Inflammatory macrophage treated with lipopolysaccharide for 4 hours (primary cell): ENCODE results near the gene EME2.

ENCODE experiments used
- DNase-seq: peaks from one replicate; pipeline ENCODE4 v3.0.0-alpha.2; 2020

The EME2 gene

GRCh38 chr16:1745900-1746692 lies 26.5 kb upstream of the EME2 start:
- DNase-seq: no peak

GRCh38 chr16:1746693-1747195 lies 25.9 kb upstream of the EME2 start:
- DNase-seq: no peak

DNA sequence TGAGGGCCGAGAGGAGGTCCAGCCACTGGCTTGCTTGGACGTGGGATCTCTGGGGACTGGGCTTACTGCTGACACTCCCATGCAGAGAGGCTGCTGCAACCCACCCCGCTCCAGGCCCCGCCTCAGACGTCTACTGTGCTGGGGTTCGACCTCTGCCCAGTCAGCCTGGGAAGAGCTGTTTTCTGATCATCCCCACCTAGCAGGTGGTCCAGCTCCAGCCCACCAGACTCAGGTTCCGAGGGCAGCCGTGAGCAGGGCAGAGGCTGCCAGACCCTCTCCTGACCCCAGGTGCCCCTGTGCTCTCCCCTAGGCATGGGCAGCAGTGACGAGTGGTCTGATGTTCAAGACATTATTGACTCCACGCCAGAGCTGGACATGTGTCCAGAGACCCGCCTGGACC lies 24.7 kb upstream of the EME2 start:
- DNase-seq: no peak

- DNase-seq: no peak
These were observed 23.2 kb upstream of the EME2 start for GRCh38 chr16:1749152-1750117.

DNA sequence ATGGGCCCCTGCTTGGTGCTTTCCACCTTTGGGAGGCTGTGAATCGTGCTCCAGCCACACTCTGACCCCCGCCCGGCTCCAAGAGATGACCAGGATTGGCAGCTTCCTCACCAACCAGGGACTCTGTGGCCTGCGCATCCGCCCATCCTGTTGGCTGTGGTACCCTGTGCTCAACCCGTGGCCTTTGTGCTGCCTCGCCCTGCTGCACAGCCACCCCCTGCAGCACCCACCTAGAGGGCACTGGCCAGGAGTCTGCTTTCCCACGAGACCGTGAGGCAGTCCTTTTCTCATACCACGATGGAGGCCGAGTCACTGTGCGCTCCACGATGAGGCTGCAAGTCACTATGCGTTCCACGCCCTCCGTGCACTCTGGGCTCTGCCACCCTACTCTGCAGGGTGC lies 20.7 kb upstream of the EME2 start:
- DNase-seq: no peak

DNA sequence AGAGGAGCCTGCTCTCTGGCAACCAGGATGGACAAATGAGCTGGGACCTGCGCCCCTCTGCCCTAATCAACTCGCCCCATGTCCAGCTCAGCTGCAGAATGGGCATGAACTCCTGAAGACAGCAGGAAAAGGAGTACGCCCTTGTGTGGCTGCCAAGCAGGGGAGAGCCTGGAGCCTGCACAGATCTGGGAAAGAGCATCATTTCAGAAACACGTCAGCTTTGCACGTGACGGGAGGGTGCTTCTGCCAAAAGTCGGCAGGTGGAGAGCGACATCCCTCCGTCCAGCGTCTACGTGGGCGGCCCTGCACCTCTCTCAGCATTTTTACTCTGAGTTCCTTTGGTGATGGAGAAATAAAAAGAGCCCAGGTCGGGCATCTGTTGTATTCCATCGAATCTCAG lies 19.8 kb upstream of the EME2 start:
- no peak for DNase-seq

- no peak for DNase-seq
These were observed 18.4 kb upstream of the EME2 start for GRCh38 chr16:1754204-1754603.

DNA sequence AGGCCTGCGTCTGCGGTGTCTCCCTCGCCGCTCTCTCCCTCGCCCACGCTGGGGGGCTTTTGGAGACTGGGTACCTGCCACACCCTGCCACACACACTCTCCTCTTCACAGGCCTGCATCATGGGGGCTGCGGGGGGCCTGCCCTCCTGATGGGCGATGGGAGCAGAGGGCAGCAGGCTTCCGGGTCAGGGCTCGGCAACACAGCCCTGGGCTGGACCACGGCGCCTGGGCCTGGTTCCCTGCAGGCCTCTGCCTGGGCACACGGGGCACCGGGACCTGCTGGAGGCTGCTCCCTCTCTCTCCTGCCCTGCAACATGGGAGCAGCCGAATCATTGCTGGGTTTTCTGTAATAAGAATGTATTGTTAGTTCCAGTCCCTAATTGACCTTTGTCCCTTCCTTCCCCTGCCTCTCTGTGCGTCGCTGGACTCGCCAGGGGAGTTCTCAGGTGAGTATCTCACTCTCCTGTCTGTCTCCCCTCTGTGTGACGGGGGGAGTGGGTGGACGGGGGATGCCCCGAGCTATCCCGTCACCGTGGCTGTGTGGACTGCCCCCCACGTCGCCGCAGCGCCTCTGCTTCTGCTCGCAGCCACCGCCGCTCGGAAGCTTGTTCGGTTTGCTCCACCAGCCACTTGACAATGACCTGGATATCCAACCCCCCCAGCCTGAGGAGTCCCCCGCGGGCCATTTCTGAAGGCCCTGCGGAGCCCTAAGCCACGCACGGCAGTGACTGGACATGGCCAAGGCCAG lies 14.7 kb upstream of the EME2 start:
- no peak for DNase-seq

GRCh38 chr16:1758923-1759322 lies 13.7 kb upstream of the EME2 start:
- no peak for DNase-seq

DNA sequence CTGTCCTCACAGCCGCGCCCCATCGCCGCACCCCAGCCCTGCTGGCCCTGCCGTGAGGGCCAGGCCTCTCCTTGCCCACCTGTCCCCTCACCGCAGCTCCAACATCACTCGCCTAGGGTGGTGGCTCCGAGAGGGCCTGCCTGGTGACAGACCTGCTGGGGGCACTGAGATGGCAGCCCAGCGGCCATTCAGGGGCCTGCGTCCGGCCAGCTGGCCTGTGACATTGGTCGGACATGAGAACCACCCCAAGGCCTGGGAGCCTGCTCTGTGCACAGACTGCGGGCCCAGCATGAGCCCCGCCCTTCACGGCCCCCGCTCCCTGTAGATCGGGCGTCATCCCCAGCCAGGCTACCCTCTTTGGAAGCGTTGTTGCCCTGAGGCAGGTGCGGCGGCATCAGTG lies 13.1 kb upstream of the EME2 start:
- no peak for DNase-seq

DNA sequence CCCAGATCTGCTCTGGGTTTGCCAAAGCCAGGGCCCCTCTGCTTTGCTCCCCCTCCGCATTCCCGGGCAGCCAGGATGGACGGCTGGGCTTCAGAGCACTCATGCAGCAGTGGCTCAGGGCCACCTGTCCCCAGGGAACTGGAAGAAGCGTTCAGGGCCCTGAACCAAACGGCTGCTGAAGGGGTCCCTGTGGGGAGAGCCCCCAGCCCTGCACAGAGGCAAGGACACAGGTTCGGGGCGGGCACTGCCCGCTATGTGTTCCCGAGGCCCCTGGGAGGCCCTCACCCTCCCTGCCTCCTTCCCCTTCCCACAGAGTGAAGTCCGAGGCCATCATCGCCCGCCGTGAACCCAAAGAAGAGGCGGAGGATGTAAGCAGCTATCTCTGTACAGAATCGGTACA lies 11.7 kb upstream of the EME2 start:
- no peak for DNase-seq

GRCh38 chr16:1761751-1762150 lies 10.9 kb upstream of the EME2 start:
- no peak for DNase-seq

DNA sequence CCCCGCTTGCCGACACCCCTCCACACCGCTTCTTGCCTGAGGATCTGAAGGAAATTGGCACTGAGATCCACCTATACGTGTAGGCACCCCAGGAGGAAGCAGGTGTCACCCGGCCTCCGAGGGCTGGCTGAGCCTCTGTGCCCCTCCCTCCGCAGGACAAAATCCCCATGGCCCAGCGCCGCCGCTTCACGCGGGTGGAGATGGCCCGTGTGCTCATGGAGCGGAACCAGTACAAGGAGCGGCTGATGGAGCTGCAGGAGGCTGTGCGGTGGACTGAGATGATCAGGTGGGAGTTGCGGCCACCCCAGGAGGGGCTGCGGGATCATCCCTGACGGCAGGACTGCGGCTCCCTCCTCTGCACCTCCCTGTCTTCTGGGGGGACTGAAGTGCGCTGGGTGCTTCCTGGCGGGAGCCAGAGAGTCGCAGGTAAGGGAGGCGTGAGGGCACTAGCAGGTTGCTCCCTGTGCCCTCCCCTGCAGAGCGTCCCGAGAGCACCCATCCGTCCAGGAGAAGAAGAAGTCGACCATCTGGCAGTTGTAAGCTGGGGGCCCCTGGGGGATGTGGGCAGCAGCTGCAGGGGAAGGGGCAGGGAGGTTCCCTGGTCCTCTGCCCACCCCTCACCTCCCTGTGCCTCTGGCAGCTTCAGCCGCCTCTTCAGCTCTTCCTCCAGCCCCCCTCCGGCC lies 10.3 kb upstream of the EME2 start:
- DNase-seq: no peak

DNA sequence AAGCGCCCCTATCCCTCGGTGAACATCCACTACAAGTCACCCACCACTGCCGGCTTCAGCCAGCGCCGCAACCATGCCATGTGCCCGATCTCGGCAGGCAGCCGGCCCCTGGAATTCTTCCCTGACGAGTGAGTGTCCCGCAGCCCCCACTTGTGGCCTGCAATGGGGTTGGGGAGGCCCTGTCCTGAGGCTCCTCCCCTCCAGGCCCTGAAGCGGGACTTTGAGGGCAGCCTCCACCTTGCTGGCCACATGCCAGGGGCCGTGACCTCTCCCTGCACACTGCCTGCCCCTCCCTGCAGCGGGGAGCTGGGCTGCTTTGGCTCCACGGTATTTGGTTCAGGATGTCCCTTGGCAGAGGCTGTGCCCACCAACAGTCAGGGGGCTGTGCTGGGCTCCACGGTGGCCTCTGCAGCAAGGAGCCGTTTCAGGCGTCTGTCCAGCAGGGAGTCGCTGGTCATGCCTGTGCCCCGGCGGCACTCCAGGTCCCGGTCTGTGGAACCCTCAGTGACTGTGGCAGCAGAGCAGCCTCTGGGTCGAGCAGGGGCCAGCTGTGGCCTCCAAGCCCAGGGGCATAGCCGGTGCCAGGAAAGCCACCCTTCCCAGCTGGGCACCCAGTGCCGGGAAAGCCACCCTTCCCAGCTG lies 9.6 kb upstream of the EME2 start:
- DNase-seq: no peak

- DNase-seq: no peak
These were observed 8.8 kb upstream of the EME2 start for GRCh38 chr16:1763521-1764511.

DNA sequence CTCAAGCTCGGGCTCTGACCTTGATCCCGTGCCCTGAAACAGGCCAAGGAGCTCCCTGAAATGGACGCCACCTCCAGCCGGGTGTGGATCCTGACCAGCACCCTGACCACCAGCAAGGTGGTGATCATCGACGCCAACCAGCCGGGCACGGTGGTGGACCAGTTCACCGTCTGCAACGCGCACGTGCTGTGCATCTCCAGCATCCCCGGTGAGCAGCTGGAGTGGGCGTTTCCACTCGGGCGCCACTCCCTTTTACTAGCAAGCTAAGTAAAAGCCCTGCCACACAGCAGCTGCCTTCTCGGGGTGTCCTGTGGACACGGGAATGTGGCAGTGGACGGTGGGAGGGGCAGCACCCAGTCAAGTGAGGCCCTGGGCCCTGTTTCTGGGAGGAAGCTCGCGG lies 7.6 kb upstream of the EME2 start:
- DNase-seq: no peak

DNA sequence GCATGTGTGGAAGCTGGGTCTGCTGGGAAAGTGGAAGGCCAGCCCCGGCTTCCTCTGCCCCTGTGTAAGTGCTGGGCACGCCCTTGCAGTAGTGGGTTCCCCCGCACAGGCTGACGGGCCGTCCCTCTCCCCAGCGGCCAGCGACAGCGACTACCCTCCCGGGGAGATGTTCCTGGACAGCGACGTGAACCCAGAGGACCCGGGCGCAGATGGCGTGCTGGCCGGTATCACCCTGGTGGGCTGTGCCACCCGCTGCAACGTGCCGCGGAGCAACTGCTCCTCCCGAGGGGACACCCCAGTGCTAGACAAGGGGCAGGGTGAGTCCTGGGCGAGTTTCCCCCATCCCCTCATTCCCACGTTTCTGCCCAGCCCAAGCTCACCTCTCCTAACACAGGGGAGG lies 6.8 kb upstream of the EME2 start:
- DNase-seq: no peak

GRCh38 chr16:1766231-1766630 lies 6.4 kb upstream of the EME2 start:
- no peak for DNase-seq

DNA sequence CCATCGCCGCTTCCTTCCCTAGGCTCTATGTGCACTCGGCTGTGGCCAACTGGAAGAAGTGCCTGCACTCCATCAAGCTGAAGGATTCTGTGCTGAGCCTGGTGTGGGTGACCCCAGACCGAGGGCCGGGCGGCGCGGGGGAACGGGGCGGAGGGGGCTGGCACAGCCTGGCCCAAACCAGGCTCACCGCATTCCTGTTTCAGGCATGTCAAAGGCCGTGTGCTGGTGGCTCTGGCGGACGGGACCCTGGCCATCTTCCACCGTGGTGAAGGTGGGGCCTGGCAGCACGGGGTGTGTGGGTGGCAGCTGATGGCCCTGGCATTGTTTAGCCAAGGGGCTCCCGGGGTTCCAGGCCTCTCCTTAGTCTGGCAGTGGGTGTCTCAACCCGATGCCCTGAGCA lies 5.9 kb upstream of the EME2 start:
- DNase-seq: no peak

DNA sequence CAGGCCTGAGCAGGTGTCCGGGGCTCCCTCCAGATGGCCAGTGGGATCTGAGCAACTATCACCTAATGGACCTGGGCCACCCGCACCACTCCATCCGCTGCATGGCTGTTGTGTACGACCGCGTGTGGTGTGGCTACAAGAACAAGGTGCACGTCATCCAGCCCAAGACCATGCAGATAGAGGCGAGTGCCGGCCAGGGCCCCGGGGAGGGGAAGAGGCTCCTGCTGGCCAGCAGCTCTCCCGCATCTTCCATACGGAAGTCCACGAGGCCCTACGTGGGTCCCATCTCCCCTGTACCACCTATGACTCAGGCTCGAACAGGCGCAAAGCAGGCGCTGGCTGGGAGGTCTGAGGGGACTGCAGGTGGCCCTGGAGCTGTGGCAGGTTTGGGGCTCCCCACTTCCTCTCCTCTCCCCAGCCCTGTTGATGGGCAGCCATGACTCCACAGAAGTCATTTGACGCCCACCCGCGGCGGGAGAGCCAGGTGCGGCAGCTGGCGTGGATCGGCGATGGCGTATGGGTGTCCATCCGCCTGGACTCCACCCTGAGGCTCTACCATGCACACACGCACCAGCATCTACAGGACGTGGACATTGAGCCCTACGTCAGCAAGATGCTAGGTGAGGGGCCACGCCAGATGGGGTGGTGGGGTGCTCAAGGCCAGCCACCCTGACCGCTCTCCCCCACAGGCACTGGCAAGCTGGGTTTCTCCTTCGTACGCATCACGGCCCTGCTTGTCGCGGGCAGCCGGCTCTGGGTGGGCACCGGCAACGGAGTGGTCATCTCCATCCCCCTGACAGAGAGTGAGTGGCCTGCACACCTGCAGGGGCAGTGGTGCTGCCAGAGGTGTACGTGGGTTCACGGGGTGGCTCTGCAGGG lies 5.3 kb upstream of the EME2 start:
- no peak for DNase-seq
